Gastroesophageal sphincter (tissue), 3 donors: Measurements from ENCODE around the gene CENPX.

Experiments used
- CTCF ChIP-seq, 4 experiments: fragments of 200-600 bp in 2 of 4; fragments of 450-650 bp in 2 of 4; sonication (generic) in 1 of 4; IDR thresholded peaks; one replicate each; pipeline ENCODE4 v1.5.1; 2017 to 2019; ENCODE audit warnings: antibody characterized with exemption in 4 of 4, mild to moderate bottlenecking in 2 of 4, moderate library complexity in 2 of 4
- EP300 ChIP-seq: sonication (generic); formaldehyde crosslinking; IDR thresholded peaks from one replicate; pipeline ENCODE4 v1.6.1; 2017; ENCODE audit warnings: antibody characterized with exemption, mild to moderate bottlenecking
- POLR2A ChIP-seq, 2 donors: fragments of 450-650 bp; IDR thresholded peaks; one replicate each; pipeline ENCODE4 v1.6.1; 2017; ENCODE audit warnings: antibody characterized with exemption in 2 of 2, mild to moderate bottlenecking in 2 of 2, moderate library complexity in 1 of 2
- POLR2AphosphoS5 ChIP-seq: sonication (generic); formaldehyde crosslinking; IDR thresholded peaks from one replicate; pipeline ENCODE4 v1.6.1; 2017; ENCODE audit warnings: antibody characterized with exemption

- no peak for TF ChIP-seq CTCF (IDR thresholded peaks at IDR 0.05)
- TF ChIP-seq POLR2AphosphoS5: no peak
- TF ChIP-seq POLR2A (IDR thresholded peaks at IDR 0.05): no peak
- TF ChIP-seq EP300: no peak
These were observed 32.6 kb upstream of the CENPX start for GRCh38 chr17:82055023-82055964.
